Activated CD4-positive, alpha-beta T cell treated with anti-CD3 and anti-CD28 coated beads, Interleukin-2, amount 50 U/mL, for 24 hours (primary cell): ENCODE data around the gene DSCAM.

Experiments used
- DNase-seq, 2 donors: peaks; one replicate each; pipeline ENCODE4 v3.0.0-alpha.2; 2020; ENCODE audit warnings: low read depth in 1 of 2, low spot score in 1 of 2

The DSCAM gene

GRCh38 chr21:40668555-40669275, 178.2 kb downstream of the DSCAM start:
- DNase-seq: no peak

GRCh38 chr21:40667967-40668366, 179.0 kb downstream of the DSCAM start:
- no peak for DNase-seq

- DNase-seq: no peak
These were observed 184.1 kb downstream of the DSCAM start for GRCh38 chr21:40662889-40663288.

- no peak for DNase-seq
These were observed 186.5 kb downstream of the DSCAM start for GRCh38 chr21:40660461-40660860.

- no peak for DNase-seq
These were observed 188.6 kb downstream of the DSCAM start for GRCh38 chr21:40658311-40658710.

- no peak for DNase-seq
These were observed 194.5 kb downstream of the DSCAM start for GRCh38 chr21:40652436-40652835.

- DNase-seq: no peak
These were observed 199.3 kb downstream of the DSCAM start for GRCh38 chr21:40647706-40648105.

GRCh38 chr21:40646651-40647050, 200.3 kb downstream of the DSCAM start:
- DNase-seq: no peak

GRCh38 chr21:40641042-40641441, 205.9 kb downstream of the DSCAM start:
- no peak for DNase-seq

- no peak for DNase-seq
These were observed 206.6 kb downstream of the DSCAM start for GRCh38 chr21:40640266-40640789.

GRCh38 chr21:40639616-40640194, 207.3 kb downstream of the DSCAM start:
- DNase-seq: no peak

- DNase-seq: no peak
These were observed 208.3 kb downstream of the DSCAM start for GRCh38 chr21:40638466-40639251.

- DNase-seq: no peak
These were observed 210.9 kb downstream of the DSCAM start for GRCh38 chr21:40636026-40636425.

GRCh38 chr21:40635391-40635790, 211.6 kb downstream of the DSCAM start:
- no peak for DNase-seq

GRCh38 chr21:40634141-40634540, 212.8 kb downstream of the DSCAM start:
- DNase-seq: no peak

GRCh38 chr21:40633048-40633447, 213.9 kb downstream of the DSCAM start:
- no peak for DNase-seq

- no peak for DNase-seq
These were observed 215.7 kb downstream of the DSCAM start for GRCh38 chr21:40631211-40631610.

- DNase-seq: no peak
These were observed 221.0 kb downstream of the DSCAM start for GRCh38 chr21:40625991-40626390.

GRCh38 chr21:40623528-40623927, 223.4 kb downstream of the DSCAM start:
- DNase-seq: no peak

GRCh38 chr21:40622531-40622930, 224.4 kb downstream of the DSCAM start:
- no peak for DNase-seq

GRCh38 chr21:40620386-40621145, 226.4 kb downstream of the DSCAM start:
- DNase-seq: no peak
